Upper lobe of right lung (tissue), 1 donor: ENCODE results near the gene UBASH3B. TPM values are rescaled to one million over a fixed set of nuclear protein-coding genes. Genes with fewer than 3 reads are reported as not detected.
A peak's percentile ranks its signal among the peaks of the same experiment; 100 is the strongest.

Experiments
- ATAC-seq: fragments of 200-7000 bp; cut with Tn5 transposase; one replicate; pipeline ENCODE4 v1.9.1; 2020; ENCODE audit warnings: mild to moderate bottlenecking, moderate library complexity
- DNase-seq: peaks from one replicate; pipeline ENCODE4 v3.0.0-alpha.2; 2020
- H3K27ac ChIP-seq: fragments of 200-600 bp; one replicate; pipeline ENCODE4 v1.8.0; 2022
- H3K27me3 ChIP-seq: fragments of 200-600 bp; one replicate; pipeline ENCODE4 v1.8.0; 2022; ENCODE audit warnings: mild to moderate bottlenecking
- H3K36me3 ChIP-seq: fragments of 200-600 bp; one replicate; pipeline ENCODE4 v1.8.0; 2022
- H3K4me1 ChIP-seq: fragments of 200-600 bp; one replicate; pipeline ENCODE4 v1.8.0; 2022
- H3K4me3 ChIP-seq: fragments of 200-600 bp; one replicate; pipeline ENCODE4 v1.8.0; 2022; ENCODE audit warnings: mild to moderate bottlenecking
- H3K9me3 ChIP-seq: fragments of 200-600 bp; one replicate; pipeline ENCODE4 v1.8.0; 2022
- intact Hi-C: fragments of 100-400 bp; cut with DNase I; formaldehyde crosslinking; loops from one replicate; pipeline ENCODE4 v1.11.0; 2022
- total RNA-seq: library from RNA; stranded (reverse); fragmentation: NEBNext Ultra II Directional; extraction: Animal tissue kit (Norgen Biotek cat#: 25700); gene quantifications from one replicate; pipeline ENCODE4 v1.2.1, GENCODE V29; 2021
- TF ChIP-seq, protein P1 (sequence below): fragments of 200-600 bp; IDR thresholded peaks from one replicate; pipeline ENCODE4 v1.8.0; 2022; ENCODE audit warnings: antibody characterized with exemption
- donor health status: DM: no; HTN: yes; CAD: no; lungs with severe emphysema.

The UBASH3B gene
- total RNA-seq, 1 donor from 2014 or later = 42.2 TPM

DNA sequence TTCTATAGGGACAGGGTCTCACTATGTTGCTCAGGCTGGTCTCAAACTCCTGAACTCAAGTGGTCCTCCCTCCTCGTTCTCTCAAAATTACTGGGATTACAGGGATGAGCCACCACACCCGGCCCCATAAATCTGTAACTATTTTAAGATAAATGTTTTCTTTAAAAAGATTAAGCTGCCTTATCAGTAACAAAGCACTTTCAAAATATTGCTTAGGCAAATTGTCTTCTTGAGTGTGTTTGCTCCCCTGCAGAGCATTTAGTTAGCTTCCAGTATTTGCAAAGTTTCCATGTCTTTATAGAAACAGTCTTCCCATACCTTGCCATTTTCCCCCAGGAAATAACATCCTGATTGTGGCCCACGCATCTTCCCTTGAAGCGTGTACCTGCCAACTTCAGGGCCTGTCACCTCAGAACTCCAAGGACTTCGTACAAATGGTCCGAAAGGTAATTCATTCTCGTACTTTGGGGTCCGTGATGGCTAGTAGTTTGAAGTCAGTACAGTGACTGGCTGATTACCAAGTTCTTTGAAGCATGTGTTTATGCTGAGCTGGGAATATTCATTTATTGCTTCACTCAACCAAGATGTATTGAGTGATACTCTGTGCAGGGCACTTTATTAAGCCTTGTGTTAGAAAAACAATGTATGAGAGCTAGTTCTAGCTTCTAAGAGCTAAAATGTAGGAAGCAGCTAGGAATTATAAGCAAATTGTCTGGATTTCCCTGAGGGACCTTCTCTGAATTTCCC lies 152.4 kb downstream of the UBASH3B start:
- no peak for ATAC-seq
- H3K4me1 ChIP-seq = peaks cover 19% of the 10 kb centered on the region
- no peak for DNase-seq
- no peaks in the 10 kb centered on the region for H3K27me3 ChIP-seq
- no peak overlapping the region for H3K4me3 ChIP-seq
- TF ChIP-seq, protein P1, sequence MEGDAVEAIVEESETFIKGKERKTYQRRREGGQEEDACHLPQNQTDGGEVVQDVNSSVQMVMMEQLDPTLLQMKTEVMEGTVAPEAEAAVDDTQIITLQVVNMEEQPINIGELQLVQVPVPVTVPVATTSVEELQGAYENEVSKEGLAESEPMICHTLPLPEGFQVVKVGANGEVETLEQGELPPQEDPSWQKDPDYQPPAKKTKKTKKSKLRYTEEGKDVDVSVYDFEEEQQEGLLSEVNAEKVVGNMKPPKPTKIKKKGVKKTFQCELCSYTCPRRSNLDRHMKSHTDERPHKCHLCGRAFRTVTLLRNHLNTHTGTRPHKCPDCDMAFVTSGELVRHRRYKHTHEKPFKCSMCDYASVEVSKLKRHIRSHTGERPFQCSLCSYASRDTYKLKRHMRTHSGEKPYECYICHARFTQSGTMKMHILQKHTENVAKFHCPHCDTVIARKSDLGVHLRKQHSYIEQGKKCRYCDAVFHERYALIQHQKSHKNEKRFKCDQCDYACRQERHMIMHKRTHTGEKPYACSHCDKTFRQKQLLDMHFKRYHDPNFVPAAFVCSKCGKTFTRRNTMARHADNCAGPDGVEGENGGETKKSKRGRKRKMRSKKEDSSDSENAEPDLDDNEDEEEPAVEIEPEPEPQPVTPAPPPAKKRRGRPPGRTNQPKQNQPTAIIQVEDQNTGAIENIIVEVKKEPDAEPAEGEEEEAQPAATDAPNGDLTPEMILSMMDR = no peak
- intact Hi-C loops = no loop called here
- H3K36me3 ChIP-seq = peaks cover 10% of the 10 kb centered on the region
- H3K27ac ChIP-seq = peak overlapping the region; percentile 43
- no peaks in the 10 kb centered on the region for H3K9me3 ChIP-seq

DNA sequence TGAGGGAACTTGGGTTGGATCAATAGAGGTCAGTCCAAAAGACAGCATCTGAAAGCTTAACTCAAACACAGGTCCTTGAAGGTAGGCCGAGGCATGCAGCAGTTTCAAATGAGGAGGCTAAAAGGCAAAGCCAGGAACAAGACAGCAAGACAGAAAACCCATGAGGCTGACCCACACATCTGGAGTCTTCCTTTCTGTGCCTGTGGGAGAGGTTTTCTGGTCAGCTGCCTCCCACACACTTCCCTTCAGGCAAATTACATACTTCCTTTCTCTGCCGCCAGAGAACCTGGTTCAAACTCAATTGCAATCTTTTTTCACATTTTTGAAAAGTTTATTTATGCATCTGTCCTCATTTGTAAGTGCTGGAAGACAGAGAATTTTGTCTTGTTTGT lies 153.0 kb downstream of the UBASH3B start:
- Histone ChIP-seq H3K4me3 (no peak overlapping the region), H3K4me1 (peaks cover 19% of the 10 kb centered on the region), H3K9me3 (no peaks in the 10 kb centered on the region), H3K27ac (peak overlapping the region; percentile 43), H3K36me3 (peaks cover 6% of the 10 kb centered on the region), H3K27me3 (no peaks in the 10 kb centered on the region)
- intact Hi-C loops = no loop called here
- TF ChIP-seq, protein P1 = no peak
- peak; percentile 91 for ATAC-seq
- DNase-seq = no peak

DNA sequence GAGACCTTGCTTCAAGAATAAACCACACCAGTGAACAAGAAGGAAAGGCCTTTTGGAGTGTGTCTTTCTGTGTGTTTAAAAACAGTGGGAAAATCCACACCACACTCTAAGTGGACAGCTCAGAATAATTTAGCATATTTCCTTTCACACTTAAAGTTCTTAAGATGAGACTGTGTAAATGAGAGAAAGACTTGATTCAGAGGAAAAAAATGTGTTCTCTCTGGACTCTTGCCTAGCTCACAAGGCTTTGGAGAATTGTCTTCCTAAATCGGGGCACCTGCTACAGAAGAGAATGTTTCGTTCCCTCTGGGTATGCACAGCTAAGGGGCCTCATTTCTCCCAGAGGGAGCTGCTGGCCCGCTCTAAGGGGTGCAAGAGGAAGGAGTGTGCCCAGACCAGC lies 154.3 kb downstream of the UBASH3B start:
- Histone ChIP-seq H3K27me3 (no peaks in the 10 kb centered on the region), H3K9me3 (no peaks in the 10 kb centered on the region), H3K36me3 (peaks cover 6% of the 10 kb centered on the region), H3K4me3 (no peak overlapping the region), H3K27ac (no peak overlapping the region), H3K4me1 (peaks cover 19% of the 10 kb centered on the region)
- ATAC-seq (no peak), DNase-seq (no peak)
- intact Hi-C loops = no loop called here
- TF ChIP-seq, protein P1 = no peak

DNA sequence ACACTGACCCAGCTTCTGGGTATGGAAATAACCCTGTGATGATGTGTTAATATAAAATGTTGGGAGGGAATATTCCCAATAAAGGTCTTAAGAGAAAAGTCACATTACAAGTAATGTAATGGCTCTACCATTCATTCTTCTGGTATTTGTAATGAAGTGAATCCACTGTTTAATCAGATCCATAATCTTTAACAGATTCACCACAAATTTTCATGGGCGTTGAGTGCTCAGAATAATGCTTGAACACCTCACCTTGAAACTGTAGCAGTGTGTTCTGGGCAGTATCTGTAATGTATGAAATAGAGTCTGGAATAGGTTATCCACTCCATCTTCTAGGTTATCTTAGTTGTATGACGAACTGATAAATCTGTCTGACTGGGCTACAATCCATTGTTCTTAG lies 156.2 kb downstream of the UBASH3B start:
- Histone ChIP-seq H3K4me1 (peaks cover 21% of the 10 kb centered on the region), H3K27me3 (no peaks in the 10 kb centered on the region), H3K27ac (no peak overlapping the region), H3K36me3 (peaks cover 6% of the 10 kb centered on the region), H3K4me3 (no peak overlapping the region), H3K9me3 (no peaks in the 10 kb centered on the region)
- ATAC-seq (no peak), DNase-seq (no peak)
- intact Hi-C loops = no loop called here
- TF ChIP-seq, protein P1 = no peak

DNA sequence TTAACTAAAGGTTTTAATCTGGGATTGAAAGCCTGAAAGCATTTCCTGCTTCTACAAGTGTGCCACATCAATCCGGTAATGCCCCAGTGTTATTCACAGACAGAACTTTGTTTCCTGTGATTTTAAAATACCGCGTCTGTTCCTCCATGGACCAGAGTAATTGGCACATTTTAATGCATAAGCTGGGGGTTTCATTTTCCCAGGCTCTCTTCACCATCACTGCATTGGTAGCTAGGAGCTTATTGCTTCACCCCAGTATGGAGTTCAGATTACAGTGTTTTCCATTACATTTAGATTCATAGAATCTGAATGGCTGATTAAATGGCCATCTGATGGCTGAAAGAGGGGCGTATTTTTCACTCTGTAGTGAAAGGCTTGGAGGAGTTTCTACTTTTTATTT lies 157.1 kb downstream of the UBASH3B start:
- Histone ChIP-seq H3K4me1 (peaks cover 28% of the 10 kb centered on the region), H3K9me3 (no peaks in the 10 kb centered on the region), H3K36me3 (peaks cover 6% of the 10 kb centered on the region), H3K27me3 (no peaks in the 10 kb centered on the region), H3K27ac (no peak overlapping the region), H3K4me3 (no peak overlapping the region)
- intact Hi-C loops = no loop called here
- DNase-seq (no peak), ATAC-seq (no peak)
- TF ChIP-seq, protein P1 = no peak
